Activated naive CD8-positive, alpha-beta T cell treated with anti-CD3 and anti-CD28 coated beads, Interleukin-2, amount 50 U/mL, for 24 hours (primary cell): ENCODE results near the gene MYO1E.

Experiments used
- ATAC-seq: fragments of 150-1000 bp; cut with Tn5 transposase; one replicate; pipeline ENCODE4 v1.10.0; 2021
- DNase-seq: peaks from one replicate; pipeline ENCODE4 v3.0.0; 2021
- H3K27ac Mint-ChIP-seq: one replicate; pipeline ENCODE4 v1.8.0; 2021; ENCODE audit warnings: mild to moderate bottlenecking, mixed read lengths
- H3K27me3 Mint-ChIP-seq: one replicate; pipeline ENCODE4 v1.8.0; 2021; ENCODE audit warnings: mixed read lengths
- H3K36me3 Mint-ChIP-seq: one replicate; pipeline ENCODE4 v1.8.0; 2021; ENCODE audit warnings: low read depth, mixed read lengths
- H3K4me1 Mint-ChIP-seq: one replicate; pipeline ENCODE4 v1.8.0; 2021; ENCODE audit warnings: mixed read lengths
- H3K4me3 Mint-ChIP-seq: one replicate; pipeline ENCODE4 v1.8.0; 2021; ENCODE audit warnings: mild to moderate bottlenecking, moderate library complexity, mixed read lengths
- H3K9me3 Mint-ChIP-seq: one replicate; pipeline ENCODE4 v1.8.0; 2021; ENCODE audit warnings: mixed read lengths

The MYO1E gene

GRCh38 chr15:59304034-59304795 is 68.5 kb downstream of the MYO1E start:
- H3K27me3 Mint-ChIP-seq: no peaks in the 10 kb centered on the region
- H3K27ac Mint-ChIP-seq: no peak overlapping the region
- H3K4me1 Mint-ChIP-seq: peaks cover 59% of the 10 kb centered on the region
- ATAC-seq: no peak
- no peaks in the 10 kb centered on the region for H3K36me3 Mint-ChIP-seq
- no peak overlapping the region for H3K4me3 Mint-ChIP-seq
- H3K9me3 Mint-ChIP-seq: no peaks in the 10 kb centered on the region
- DNase-seq: no peak

GRCh38 chr15:59303633-59304032 is 69.0 kb downstream of the MYO1E start:
- ATAC-seq: no peak
- Mint-ChIP-seq H3K4me3 (no peak overlapping the region), H3K36me3 (no peaks in the 10 kb centered on the region), H3K9me3 (no peaks in the 10 kb centered on the region), H3K27me3 (no peaks in the 10 kb centered on the region), H3K27ac (no peak overlapping the region), H3K4me1 (peaks cover 65% of the 10 kb centered on the region)
- DNase-seq: no peak

GRCh38 chr15:59303136-59303535 is 69.5 kb downstream of the MYO1E start:
- Mint-ChIP-seq H3K27me3 (no peaks in the 10 kb centered on the region), H3K27ac (no peak overlapping the region), H3K36me3 (no peaks in the 10 kb centered on the region), H3K4me1 (peaks cover 70% of the 10 kb centered on the region), H3K9me3 (no peaks in the 10 kb centered on the region), H3K4me3 (no peak overlapping the region)
- no peak for DNase-seq
- no peak for ATAC-seq

DNA sequence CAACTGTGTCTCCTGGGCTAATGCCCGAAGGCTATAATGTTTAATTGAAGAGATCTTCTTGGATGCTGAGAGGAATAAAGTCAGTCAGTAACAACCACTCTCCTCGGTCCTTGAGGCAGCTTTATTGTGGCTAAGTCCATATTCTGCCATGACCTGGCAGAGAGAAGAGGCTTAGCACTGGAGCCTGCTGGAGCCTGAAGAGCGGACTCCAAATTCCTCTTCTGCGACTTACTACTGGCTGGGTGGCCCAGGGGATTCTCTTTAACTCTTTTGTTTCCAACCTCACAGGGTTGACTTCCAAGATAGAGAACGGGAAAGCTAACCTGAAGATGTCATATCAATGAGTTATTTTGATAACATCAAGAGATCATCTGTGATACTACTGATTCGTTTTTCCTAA is 71.1 kb downstream of the MYO1E start:
- H3K27ac Mint-ChIP-seq: no peak overlapping the region
- H3K9me3 Mint-ChIP-seq: no peaks in the 10 kb centered on the region
- H3K4me3 Mint-ChIP-seq: peak overlapping the region; percentile 60
- no peaks in the 10 kb centered on the region for H3K36me3 Mint-ChIP-seq
- ATAC-seq: no peak
- DNase-seq: no peak
- peaks cover 79% of the 10 kb centered on the region for H3K4me1 Mint-ChIP-seq
- H3K27me3 Mint-ChIP-seq: no peaks in the 10 kb centered on the region

DNA sequence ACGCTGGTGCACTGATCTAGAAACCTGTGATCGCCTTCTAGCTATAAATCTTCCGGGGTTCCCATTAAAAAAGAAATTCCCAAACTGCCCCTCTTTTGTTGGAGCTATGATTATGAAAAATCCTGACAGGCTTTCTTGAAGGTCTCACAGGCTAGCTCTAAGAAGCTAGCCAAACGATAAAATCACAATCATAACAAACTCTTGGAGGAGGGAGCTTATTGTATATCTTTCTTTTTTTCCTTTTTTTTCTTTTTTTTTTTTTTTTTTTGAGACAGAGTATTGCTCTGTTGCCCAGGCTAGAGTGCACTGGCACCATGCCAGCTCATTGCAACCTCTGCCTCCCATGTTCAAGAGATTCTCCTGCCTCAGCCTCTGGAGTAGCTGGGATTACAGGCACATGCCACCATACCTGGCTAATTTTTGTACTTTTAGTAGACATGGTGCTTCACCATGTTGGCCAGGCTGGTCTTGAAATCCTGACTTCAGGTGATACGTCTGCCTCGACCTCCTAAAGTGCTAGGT is 72.0 kb downstream of the MYO1E start:
- DNase-seq (peak; percentile 12), ATAC-seq (no peak)
- no peaks in the 10 kb centered on the region for H3K27me3 Mint-ChIP-seq
- H3K36me3 Mint-ChIP-seq: no peaks in the 10 kb centered on the region
- H3K9me3 Mint-ChIP-seq: no peaks in the 10 kb centered on the region
- H3K4me3 Mint-ChIP-seq: peak overlapping the region; percentile 60
- peak overlapping the region; percentile 90 for H3K27ac Mint-ChIP-seq
- H3K4me1 Mint-ChIP-seq: peaks cover 80% of the 10 kb centered on the region

DNA sequence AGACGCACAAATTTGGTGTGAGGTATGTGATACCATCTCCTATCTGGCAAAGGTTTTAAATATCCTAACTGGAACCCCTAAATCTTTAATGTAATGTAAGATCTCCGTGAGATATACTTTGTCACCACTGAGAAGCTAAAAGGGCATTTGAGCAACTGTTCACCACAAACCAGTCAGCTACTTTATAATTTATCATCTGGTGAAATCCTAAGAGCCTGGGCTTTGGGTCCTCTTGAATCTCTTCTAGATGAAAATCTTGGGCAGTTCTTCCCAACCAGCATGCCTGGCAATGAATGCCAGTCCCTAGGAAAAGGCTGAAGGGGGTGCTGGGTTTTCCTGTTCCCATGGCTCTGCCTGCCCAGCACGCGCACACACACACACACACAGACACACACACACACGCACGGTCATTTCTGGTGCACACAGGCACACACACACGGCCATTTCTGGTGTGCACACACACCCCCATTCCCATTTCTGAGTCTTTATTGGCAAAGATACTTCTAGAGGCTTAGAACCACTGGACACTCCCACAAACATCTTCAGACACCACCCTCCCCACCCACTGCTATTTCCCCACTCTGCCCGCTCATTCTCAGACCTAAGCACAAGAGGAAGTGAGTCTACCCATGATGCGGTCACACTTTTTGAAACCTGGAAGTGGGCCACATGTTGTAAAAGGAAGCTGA is 72.6 kb downstream of the MYO1E start:
- H3K27ac Mint-ChIP-seq: peak overlapping the region; percentile 90
- ATAC-seq: peak; percentile 78
- H3K4me1 Mint-ChIP-seq: peaks cover 78% of the 10 kb centered on the region
- H3K4me3 Mint-ChIP-seq: peak overlapping the region; percentile 60
- peak; percentile 73 for DNase-seq
- no peaks in the 10 kb centered on the region for H3K36me3 Mint-ChIP-seq
- no peaks in the 10 kb centered on the region for H3K27me3 Mint-ChIP-seq
- no peaks in the 10 kb centered on the region for H3K9me3 Mint-ChIP-seq

DNA sequence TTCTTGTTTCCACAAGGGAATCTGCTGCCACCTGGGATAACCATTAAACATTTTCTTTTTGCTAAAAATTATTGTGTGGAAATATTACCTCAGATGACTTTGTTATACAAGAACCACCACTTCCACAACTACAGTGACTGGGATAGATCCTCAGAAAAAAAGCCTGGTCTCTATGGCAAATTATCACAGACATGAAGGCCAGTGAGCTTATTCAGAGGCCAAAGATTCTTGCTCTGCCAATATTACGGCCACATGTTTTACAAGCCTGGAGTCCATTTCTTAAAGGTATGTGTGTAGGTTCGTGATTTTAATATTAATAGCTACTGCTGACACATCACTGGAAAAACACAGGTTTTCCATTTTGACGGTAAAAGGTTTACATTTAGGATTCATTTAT is 73.8 kb downstream of the MYO1E start:
- Mint-ChIP-seq H3K9me3 (no peaks in the 10 kb centered on the region), H3K4me3 (no peak overlapping the region), H3K36me3 (no peaks in the 10 kb centered on the region), H3K27ac (peak overlapping the region; percentile 81), H3K27me3 (no peaks in the 10 kb centered on the region), H3K4me1 (peaks cover 71% of the 10 kb centered on the region)
- ATAC-seq: no peak
- no peak for DNase-seq

DNA sequence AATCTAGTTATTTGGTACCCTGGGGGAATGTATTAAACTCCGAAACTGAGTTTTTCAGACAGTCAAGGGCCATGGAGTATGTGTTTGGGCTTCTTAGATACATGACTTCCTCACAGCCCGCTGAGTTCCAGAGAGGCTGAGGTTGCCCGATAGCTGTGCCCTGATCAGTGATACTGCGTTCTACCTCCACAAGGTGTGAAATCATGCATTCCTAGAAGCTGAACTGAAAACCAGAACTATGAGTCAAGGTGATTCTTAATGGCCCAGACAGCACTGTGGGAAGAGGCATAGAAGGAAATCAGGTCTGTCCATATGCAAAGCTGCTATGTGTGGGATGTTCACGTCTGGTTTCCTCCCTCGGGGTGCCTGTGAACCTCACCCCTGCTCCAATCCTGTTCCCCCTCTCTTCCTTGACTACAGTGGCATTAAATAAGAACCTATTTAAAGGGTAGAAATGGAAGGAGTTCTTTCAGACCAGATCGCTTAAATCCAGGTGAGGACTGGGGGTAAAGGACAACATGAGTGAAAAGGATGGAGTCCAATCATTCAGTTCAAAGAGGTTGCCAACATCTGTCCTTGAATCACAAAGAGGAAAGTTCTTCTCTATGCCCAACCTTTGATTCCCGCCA is 74.3 kb downstream of the MYO1E start:
- ATAC-seq (peak; percentile 91), DNase-seq (peak; percentile 42)
- no peaks in the 10 kb centered on the region for H3K27me3 Mint-ChIP-seq
- H3K36me3 Mint-ChIP-seq: no peaks in the 10 kb centered on the region
- H3K27ac Mint-ChIP-seq: peak overlapping the region; percentile 81
- H3K9me3 Mint-ChIP-seq: no peaks in the 10 kb centered on the region
- H3K4me3 Mint-ChIP-seq: peak overlapping the region; percentile 18
- H3K4me1 Mint-ChIP-seq: peaks cover 65% of the 10 kb centered on the region

- no peaks in the 10 kb centered on the region for H3K27me3 Mint-ChIP-seq
- no peak overlapping the region for H3K4me3 Mint-ChIP-seq
- no peak overlapping the region for H3K27ac Mint-ChIP-seq
- DNase-seq (no peak), ATAC-seq (no peak)
- no peaks in the 10 kb centered on the region for H3K9me3 Mint-ChIP-seq
- H3K4me1 Mint-ChIP-seq: peaks cover 58% of the 10 kb centered on the region
- no peaks in the 10 kb centered on the region for H3K36me3 Mint-ChIP-seq
These were observed 76.5 kb downstream of the MYO1E start for GRCh38 chr15:59296181-59296617.

- DNase-seq (no peak), ATAC-seq (no peak)
- no peaks in the 10 kb centered on the region for H3K36me3 Mint-ChIP-seq
- H3K9me3 Mint-ChIP-seq: no peaks in the 10 kb centered on the region
- H3K27me3 Mint-ChIP-seq: no peaks in the 10 kb centered on the region
- H3K27ac Mint-ChIP-seq: no peak overlapping the region
- H3K4me3 Mint-ChIP-seq: no peak overlapping the region
- H3K4me1 Mint-ChIP-seq: peaks cover 53% of the 10 kb centered on the region
These were observed 77.2 kb downstream of the MYO1E start for GRCh38 chr15:59295261-59296001.

DNA sequence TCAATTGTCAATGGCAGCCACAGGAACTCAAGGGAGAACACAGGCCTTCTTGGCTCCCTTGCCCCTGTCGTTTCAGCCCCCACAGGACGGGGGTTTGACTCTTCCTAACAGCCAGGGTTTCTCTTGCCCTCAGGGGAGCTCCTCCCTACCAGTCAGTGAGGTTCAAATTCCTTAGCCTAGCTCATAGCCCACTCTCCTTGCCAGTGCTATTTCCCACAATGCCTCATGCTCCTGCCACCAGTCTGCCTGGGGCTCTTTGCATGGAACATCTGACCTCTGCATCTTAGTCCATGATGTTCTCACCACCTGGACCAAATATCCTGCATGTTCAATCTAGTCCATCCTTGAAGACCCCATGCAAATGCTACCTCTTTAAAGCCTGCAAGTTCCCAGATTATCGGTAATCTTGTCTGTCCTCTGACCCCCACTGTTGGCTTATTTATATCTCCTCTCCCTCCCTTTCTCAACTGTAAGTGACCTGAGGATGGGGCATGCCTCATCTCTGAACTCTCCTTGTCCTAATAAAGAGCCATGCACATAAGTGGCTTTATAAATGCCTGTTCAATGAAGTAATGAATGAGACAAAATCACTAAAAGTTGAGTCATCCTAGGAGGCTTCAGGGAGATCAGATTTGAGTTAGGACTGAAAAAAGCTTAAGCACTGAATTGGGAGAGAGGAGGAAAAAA is 78.0 kb downstream of the MYO1E start:
- no peak overlapping the region for H3K4me3 Mint-ChIP-seq
- peaks cover 46% of the 10 kb centered on the region for H3K4me1 Mint-ChIP-seq
- ATAC-seq: no peak
- H3K9me3 Mint-ChIP-seq: no peaks in the 10 kb centered on the region
- H3K27me3 Mint-ChIP-seq: no peaks in the 10 kb centered on the region
- no peaks in the 10 kb centered on the region for H3K36me3 Mint-ChIP-seq
- no peak for DNase-seq
- H3K27ac Mint-ChIP-seq: no peak overlapping the region

DNA sequence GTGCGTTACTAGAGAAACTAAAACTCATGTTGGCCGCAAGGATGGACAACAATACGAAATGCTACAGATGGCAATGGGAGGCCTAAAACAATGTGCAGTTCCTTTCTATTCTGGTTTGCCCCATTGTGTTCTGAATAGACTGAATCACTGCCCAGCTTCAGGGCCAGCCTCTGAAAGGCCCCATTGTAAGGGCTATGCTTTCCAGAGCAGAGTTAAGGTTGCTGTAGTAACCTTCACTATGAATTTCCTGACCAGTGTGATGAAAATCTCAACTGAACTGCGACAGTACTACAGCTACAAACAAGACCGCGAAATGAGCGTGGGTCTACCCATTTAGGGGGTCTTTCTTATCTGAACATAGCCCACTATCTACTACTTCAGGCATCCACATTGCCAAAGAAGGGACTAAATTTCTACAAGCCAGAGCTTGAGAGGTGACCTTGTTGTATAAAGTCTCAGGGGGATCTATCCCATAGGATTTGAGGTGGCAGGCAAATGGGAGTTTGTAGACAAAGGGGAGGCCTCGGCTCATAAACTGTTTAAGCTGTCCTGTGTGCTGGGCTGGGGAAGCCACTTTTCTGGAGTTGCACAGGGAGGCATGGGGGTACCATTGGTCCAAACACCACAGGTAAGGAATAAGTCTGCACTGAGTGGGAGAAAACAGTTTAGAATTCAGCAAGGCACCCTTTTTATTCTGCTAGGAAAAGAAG is 80.1 kb downstream of the MYO1E start:
- no peak overlapping the region for H3K4me3 Mint-ChIP-seq
- no peak overlapping the region for H3K27ac Mint-ChIP-seq
- H3K36me3 Mint-ChIP-seq: no peaks in the 10 kb centered on the region
- H3K4me1 Mint-ChIP-seq: peaks cover 24% of the 10 kb centered on the region
- H3K27me3 Mint-ChIP-seq: no peaks in the 10 kb centered on the region
- ATAC-seq (no peak), DNase-seq (no peak)
- H3K9me3 Mint-ChIP-seq: no peaks in the 10 kb centered on the region

GRCh38 chr15:59291213-59291549 is 81.5 kb downstream of the MYO1E start:
- ATAC-seq (no peak), DNase-seq (no peak)
- Mint-ChIP-seq H3K4me3 (no peak overlapping the region), H3K4me1 (peaks cover 17% of the 10 kb centered on the region), H3K27me3 (no peaks in the 10 kb centered on the region), H3K9me3 (no peaks in the 10 kb centered on the region), H3K36me3 (no peaks in the 10 kb centered on the region), H3K27ac (no peak overlapping the region)
